ENCODE data around the gene ABO.
"Not testable (repeated sequence)": the region's sequence is repeated elsewhere in the genome, so short reads cannot be mapped to it uniquely, and the experiment has no call there.

ABO gene

DNA sequence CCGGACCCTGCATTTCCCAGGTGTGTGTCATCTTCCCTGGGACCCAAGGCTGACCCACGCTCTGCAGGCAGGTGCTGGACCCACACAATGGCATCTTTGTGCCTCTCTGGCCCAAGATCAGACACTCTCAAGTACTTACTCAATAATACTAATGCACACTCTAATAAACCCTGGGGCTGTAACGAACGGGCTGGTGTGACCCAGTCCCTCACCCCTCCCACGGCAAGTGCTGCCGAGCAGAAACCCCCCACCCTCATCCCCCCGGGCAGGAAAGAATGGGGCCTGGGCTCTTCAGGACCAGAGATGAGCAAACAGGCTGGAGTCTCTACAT, 64.8 kb downstream of the ABO start:
- in situ Hi-C loops (cut with MboI; ENCODE audit: low pct_unique_long_range_greater_than_20kb, low sequenced_read_pairs): no loop called here
- DNase-seq: no peak

DNA sequence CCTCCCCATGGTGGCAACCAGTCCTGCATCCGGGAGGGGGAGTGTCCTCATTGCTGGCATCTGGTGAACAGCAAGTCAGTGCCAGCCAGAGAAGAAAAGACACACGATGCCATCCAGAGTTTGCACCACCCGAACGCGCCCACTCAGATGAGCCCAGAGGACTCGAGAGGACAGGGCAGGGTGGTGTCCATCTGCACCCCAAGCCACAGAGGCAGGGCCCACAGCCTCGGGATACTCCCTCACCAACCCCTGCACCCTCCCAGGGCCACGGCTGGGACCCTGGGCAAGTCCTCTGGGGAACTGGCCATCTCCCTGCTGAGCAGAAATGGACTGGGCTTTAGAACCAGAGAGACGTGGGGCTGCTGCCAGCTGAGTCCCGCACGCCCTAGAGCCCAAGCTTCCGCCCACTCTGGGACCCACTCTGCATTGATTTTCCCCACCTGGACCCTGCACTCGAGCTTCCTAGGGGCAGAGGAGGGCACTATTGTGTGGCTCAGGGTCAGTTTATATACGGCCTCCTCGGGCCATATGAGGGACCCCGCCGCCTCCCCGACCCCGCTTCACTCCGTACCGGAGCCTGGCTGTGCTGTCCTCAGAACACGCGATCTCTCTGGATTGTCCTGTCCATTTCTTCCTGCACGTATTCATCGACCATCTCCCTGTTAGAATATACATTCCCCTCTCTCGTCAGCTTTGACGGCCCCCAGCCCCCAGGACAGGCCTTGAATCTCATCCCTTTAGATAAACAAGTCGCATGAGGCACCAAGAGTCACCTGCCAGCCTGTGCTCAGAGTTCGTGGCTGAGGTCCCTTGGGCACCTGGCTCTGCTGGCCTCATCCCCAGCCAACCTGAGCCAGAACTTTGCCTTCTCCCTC, 65.4 kb downstream of the ABO start:
- in situ Hi-C loops (cut with MboI; ENCODE audit: low pct_unique_long_range_greater_than_20kb, low sequenced_read_pairs); DNase-seq: not testable (repeated sequence)

DNA sequence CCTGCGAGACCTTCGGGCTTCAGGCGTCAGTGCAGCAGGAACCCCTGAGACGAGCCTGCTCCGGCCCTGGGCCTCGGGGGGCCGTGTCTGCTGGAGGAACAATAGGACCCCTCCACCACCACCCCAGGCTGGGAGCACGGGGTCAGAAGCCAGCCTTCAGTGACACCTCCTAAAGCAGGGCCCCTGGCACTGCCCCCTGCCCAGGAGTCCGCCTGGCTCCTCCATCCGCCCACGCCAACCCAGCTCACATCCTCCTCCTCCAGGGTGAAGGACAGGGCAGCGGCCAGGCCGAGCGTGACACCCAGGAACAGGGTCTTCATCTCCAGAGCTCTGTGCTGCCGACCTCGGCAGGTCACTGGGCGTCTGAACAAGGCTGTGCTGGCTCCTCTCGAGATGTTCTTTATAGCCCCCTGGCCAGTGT, 66.1 kb downstream of the ABO start, which contains the start of gene OBP2B:
Gene OBP2B, minus strand, starts transcription at position 371 of the 421 bp plus-strand sequence. Its CDS starts 51 bp downstream, at position 320.
- DNase-seq; in situ Hi-C loops (cut with MboI; ENCODE audit: low pct_unique_long_range_greater_than_20kb, low sequenced_read_pairs): not testable (repeated sequence)

DNA sequence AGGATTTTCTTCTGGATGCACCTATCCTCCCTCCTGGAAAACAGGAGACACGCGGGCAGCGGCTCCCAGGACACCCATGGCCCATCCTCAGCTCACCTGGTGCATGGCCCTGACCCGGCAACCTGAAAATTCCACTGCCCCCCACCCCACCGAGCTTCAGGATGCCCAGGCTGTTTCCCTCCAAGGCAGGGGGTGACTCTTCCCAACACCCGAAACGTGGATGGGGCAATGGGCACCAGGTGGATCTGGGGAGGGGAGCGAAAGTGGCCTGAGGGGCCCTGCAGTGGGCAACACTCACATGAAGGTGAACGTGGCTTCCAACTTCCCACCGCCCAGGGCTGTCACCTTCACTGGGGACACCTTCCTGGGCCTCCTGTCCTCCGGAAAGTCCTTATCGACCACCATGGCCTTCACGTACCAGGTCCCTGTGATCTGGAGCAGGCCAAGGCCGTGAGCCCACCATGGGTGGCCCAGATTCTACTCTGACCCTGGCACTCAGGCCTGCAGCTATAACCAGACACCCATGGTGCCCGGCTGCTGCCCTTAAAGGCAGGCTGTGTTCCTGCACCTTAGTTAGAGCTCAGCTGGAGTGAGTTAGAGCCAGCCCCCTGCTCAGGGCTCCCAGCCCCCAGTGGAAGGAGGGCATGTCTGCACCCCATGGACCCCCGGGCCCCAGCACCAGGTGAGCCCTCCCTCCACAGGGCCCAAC, 66.7 kb downstream of the ABO start:
- DNase-seq; in situ Hi-C loops (cut with MboI; ENCODE audit: low pct_unique_long_range_greater_than_20kb, low sequenced_read_pairs): not testable (repeated sequence)

DNA sequence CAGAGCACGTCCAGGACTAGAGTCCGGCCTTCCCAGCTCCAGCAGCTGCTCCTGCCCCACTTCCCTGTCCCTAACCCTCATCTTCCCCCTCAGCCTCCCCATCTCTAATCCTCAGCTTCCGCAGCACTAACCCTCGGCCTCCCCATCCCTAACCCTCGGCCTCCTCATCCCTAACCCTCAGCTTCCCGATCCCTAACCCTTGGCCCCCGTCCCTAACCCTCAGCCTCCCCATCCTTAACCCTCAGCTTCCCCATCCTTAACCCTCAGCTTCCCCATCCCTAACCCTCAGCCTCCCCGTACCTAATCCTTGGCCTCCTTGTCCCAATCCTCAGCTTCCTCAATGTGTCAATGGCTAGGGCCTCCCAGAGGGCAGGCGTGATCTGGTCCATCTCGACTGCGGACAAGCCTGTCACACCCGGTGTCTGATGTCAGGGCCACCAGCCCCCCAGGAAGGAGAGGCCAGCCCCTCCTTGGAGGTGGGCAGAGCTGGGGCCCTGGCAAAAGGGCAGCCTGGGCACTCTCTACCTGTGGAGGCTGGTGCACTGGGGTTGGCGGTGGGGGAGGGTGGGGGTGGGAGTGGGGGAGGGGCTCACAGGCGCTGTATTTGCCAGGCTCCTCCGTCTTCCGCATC, 67.3 kb downstream of the ABO start:
- in situ Hi-C loops (cut with MboI; ENCODE audit: low pct_unique_long_range_greater_than_20kb, low sequenced_read_pairs): no loop called here
- DNase-seq: no peak

DNA sequence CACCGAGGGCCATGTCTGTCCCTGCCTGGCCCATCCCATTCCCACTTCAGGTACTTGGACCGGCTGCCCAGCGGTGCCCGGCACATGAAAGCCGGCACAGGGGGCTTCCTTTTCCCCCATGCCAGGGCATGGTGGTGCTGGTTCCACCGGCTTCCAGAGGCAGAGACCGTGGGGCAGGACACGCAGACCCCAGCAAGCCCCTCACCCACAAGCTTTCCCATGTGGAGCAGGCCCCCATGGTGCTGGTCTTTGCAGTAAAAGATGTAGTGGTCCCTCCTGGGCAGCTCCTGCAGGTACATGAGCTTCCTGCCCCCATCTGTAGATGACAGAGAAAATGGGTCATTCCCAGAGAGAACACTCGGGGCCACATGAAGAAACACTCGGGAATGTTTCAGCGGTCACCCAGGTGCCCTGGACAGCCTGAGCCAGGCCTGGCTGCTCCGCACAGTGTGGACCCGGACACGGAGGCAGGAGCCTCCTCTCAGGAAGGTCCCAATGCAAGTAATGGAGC, 67.9 kb downstream of the ABO start:
- in situ Hi-C loops (cut with MboI; ENCODE audit: low pct_unique_long_range_greater_than_20kb, low sequenced_read_pairs): no loop called here
- DNase-seq: no peak

GRCh38 chr9:133205996-133206931, 68.7 kb downstream of the ABO start:
- in situ Hi-C loops (cut with MboI; ENCODE audit: low pct_unique_long_range_greater_than_20kb, low sequenced_read_pairs): no loop called here
- DNase-seq: no peak

GRCh38 chr9:133205481-133205887, 69.5 kb downstream of the ABO start:
- DNase-seq; in situ Hi-C loops (cut with MboI; ENCODE audit: low pct_unique_long_range_greater_than_20kb, low sequenced_read_pairs): not testable (repeated sequence)

All from KBM-7 (cell line).